Keratinocyte (primary cell): ENCODE results near the gene SLC26A2. TPM values are rescaled to one million over a fixed set of nuclear protein-coding genes. Genes with fewer than 3 reads are reported as not detected.
A peak's percentile ranks its signal among the peaks of the same experiment; 100 is the strongest.

Experiments used
- DNase-seq: peaks from one replicate; pipeline ENCODE4 v3.0.0-alpha.2; 2011; ENCODE audit warnings: low read depth, missing footprints, low spot score
- FAIRE-seq: peaks from 2 replicates; lab custom pipeline; 2011; peaks lifted over from hg19 to GRCh38; lab: Jason Lieb, UNC
- H2AFZ ChIP-seq: 2 replicates; pipeline ENCODE4 v1.6.0; 2012; ENCODE audit warnings: low read length, control low read depth, inconsistent platforms; ENCODE audit not compliant: control insufficient read depth
- H3K27ac ChIP-seq: 2 replicates; pipeline ENCODE4 v1.5.1; 2011; ENCODE audit warnings: low read length; ENCODE audit not compliant: control insufficient read depth, insufficient read depth
- H3K27me3 ChIP-seq: 3 replicates; pipeline ENCODE4 v1.6.0; 2011; ENCODE audit warnings: low read length; ENCODE audit not compliant: control insufficient read depth, insufficient read depth; ENCODE audit errors: extremely low read depth
- H3K36me3 ChIP-seq, 2 experiments: 2 replicates in 1 of 2; 3 replicates in 1 of 2; pipeline ENCODE4 v1.5.1; 2011; ENCODE audit warnings: low read length in 2 of 2, mild to moderate bottlenecking in 1 of 2; ENCODE audit not compliant: control insufficient read depth in 2 of 2, insufficient read depth in 2 of 2; ENCODE audit errors: extremely low read depth in 1 of 2
- H3K4me1 ChIP-seq: 3 replicates; pipeline ENCODE4 v1.5.1; 2011; ENCODE audit warnings: low read length; ENCODE audit not compliant: control insufficient read depth, insufficient read depth; ENCODE audit errors: extremely low read depth
- H3K4me2 ChIP-seq: 3 replicates; pipeline ENCODE4 v1.6.0; 2011; ENCODE audit warnings: low read depth, low read length; ENCODE audit not compliant: control insufficient read depth, insufficient read depth; ENCODE audit errors: extremely low read depth
- H3K4me3 ChIP-seq, 3 experiments: fragments of 200-600 bp in 1 of 3; sonication (generic) in 1 of 3; 2 replicates in 2 of 3; 3 replicates in 1 of 3; pipeline ENCODE4 v1.5.1; 2011 to 2016; ENCODE audit warnings: low read length in 3 of 3, mild to moderate bottlenecking in 3 of 3, control low read depth in 2 of 3, inconsistent platforms in 1 of 3, low read depth in 1 of 3, mixed read lengths in 1 of 3, mixed run types in 1 of 3, moderate library complexity in 1 of 3; ENCODE audit not compliant: control insufficient read depth in 2 of 3, insufficient read depth in 2 of 3; ENCODE audit errors: extremely low read depth in 1 of 3
- H3K79me2 ChIP-seq: 2 replicates; pipeline ENCODE4 v1.6.0; 2012; ENCODE audit warnings: low read length; ENCODE audit not compliant: control insufficient read depth, insufficient read depth
- H3K9ac ChIP-seq: 3 replicates; pipeline ENCODE4 v1.6.0; 2011; ENCODE audit warnings: low read length; ENCODE audit not compliant: control insufficient read depth, insufficient read depth; ENCODE audit errors: extremely low read depth
- H3K9me1 ChIP-seq: 3 replicates; pipeline ENCODE4 v1.6.0; 2011; ENCODE audit warnings: low read length; ENCODE audit not compliant: control insufficient read depth, insufficient read depth; ENCODE audit errors: extremely low read depth
- H3K9me3 ChIP-seq: 2 replicates; pipeline ENCODE4 v1.5.1; 2012; ENCODE audit warnings: low read depth, low read length; ENCODE audit not compliant: control insufficient read depth
- H4K20me1 ChIP-seq: 3 replicates; pipeline ENCODE4 v1.6.0; 2011; ENCODE audit warnings: low read length; ENCODE audit not compliant: control insufficient read depth, insufficient read depth; ENCODE audit errors: extremely low read depth
- CTCF ChIP-seq, 3 experiments: IDR thresholded peaks in 1 of 3; conservative IDR thresholded peaks in 1 of 3; optimal IDR thresholded peaks in 1 of 3; 2 replicates in 2 of 3; 3 replicates in 1 of 3; pipeline versions ENCODE3 to v1.5.1; 2011; ENCODE audit warnings: low read length in 3 of 3, mild to moderate bottlenecking in 3 of 3, moderate library complexity in 2 of 3, control low read depth in 1 of 3, inconsistent platforms in 1 of 3; ENCODE audit not compliant: insufficient read depth in 2 of 3; ENCODE audit errors: extremely low read depth in 1 of 3
- EZH2 ChIP-seq: IDR thresholded peaks from one replicate; pipeline ENCODE4 v1.6.1; 2012; ENCODE audit warnings: inconsistent platforms, mild to moderate bottlenecking, low read length, moderate library complexity
- dilution Hi-C: fragments of 300-500 bp; cut with MboI; formaldehyde crosslinking; loops from one replicate; pipeline ENCODE4 v1.7.0; 2020; ENCODE audit warnings: low sequenced_read_pairs; ENCODE audit not compliant: extremely low pct_ligation_motif_present
- polyA plus RNA-seq, 5 experiments: library from polyadenylated mRNA; depleted of rRNA in 3 of 5; stranded (reverse) in 3 of 5; stranded (forward) in 1 of 5; unstranded in 1 of 5; fragments of >200 nt; gene quantifications; 1 replicate in 1 of 5; 2 replicates in 3 of 5; 3 replicates in 1 of 5; pipeline versions ENCODE4 v1.2.1 to v1.2.3, GENCODE V29; 2011 to 2012; ENCODE audit warnings: missing spikeins in 2 of 5, low read depth in 1 of 5, low replicate concordance in 1 of 5

SLC26A2 gene
- polyA plus RNA-seq, 1 donor (not counting 4 experiments of a cell fraction or from before 2014, with no cell fraction given), result 10.3 TPM

GRCh38 chr5:149939546-149939945 is 21.0 kb upstream of the SLC26A2 start:
- TF ChIP-seq CTCF (optimal IDR thresholded peaks at IDR 0.05 in 1 of 3, IDR thresholded peaks at IDR 0.05 in 1 of 3, conservative IDR thresholded peaks at IDR 0.05 in 1 of 3; ENCODE audit: extremely low read depth in 1 of 3, insufficient read depth in 2 of 3, low read length in 3 of 3), result no peak
- no peak for TF ChIP-seq EZH2
- H4K20me1 ChIP-seq, result no peaks in the 10 kb centered on the region
- dilution Hi-C loops, result no loop called here
- peak overlapping the region; percentile 92 for H3K27ac ChIP-seq
- H3K4me2 ChIP-seq, result peak overlapping the region; percentile 79
- FAIRE-seq (no peak), DNase-seq (no peak)
- peak overlapping the region; percentile 10 for H2AFZ ChIP-seq
- H3K9ac ChIP-seq, result peak overlapping the region; percentile 59
- H3K9me1 ChIP-seq, result no peaks in the 10 kb centered on the region
- peak overlapping the region in 1 of 3 experiments; percentile 8 for H3K4me3 ChIP-seq
- no peaks in the 10 kb centered on the region for H3K79me2 ChIP-seq
- no peaks in the 10 kb centered on the region for H3K9me3 ChIP-seq
- peaks cover 60% of the 10 kb centered on the region for H3K4me1 ChIP-seq
- H3K27me3 ChIP-seq, result no peaks in the 10 kb centered on the region
- no peaks in the 10 kb centered on the region for H3K36me3 ChIP-seq

GRCh38 chr5:149940077-149940574 is 20.4 kb upstream of the SLC26A2 start:
- TF ChIP-seq CTCF (optimal IDR thresholded peaks at IDR 0.05 in 1 of 3, IDR thresholded peaks at IDR 0.05 in 1 of 3, conservative IDR thresholded peaks at IDR 0.05 in 1 of 3; ENCODE audit: extremely low read depth in 1 of 3, insufficient read depth in 2 of 3, low read length in 3 of 3), result no peak
- no peak for TF ChIP-seq EZH2
- H3K4me2 ChIP-seq, result peak overlapping the region; percentile 1
- DNase-seq (no peak), FAIRE-seq (peak; percentile 23)
- H3K27ac ChIP-seq, result peak overlapping the region; percentile 92
- no peak overlapping the region for H3K4me3 ChIP-seq
- peaks cover 56% of the 10 kb centered on the region for H3K4me1 ChIP-seq
- no peaks in the 10 kb centered on the region for H3K9me1 ChIP-seq
- no peaks in the 10 kb centered on the region for H3K27me3 ChIP-seq
- H3K36me3 ChIP-seq, result no peaks in the 10 kb centered on the region
- no peaks in the 10 kb centered on the region for H3K9me3 ChIP-seq
- H2AFZ ChIP-seq, result no peak overlapping the region
- H3K9ac ChIP-seq, result no peak overlapping the region
- H3K79me2 ChIP-seq, result no peaks in the 10 kb centered on the region
- dilution Hi-C loops, result no loop called here
- H4K20me1 ChIP-seq, result no peaks in the 10 kb centered on the region
